Heart left ventricle (tissue), 13 donors: Measurements from ENCODE around the gene RNF217.

Experiments used
- CTCF ChIP-seq, 12 donors: fragments of 200-600 bp; sonication (generic) in 4 of 12; IDR thresholded peaks; one replicate each; pipeline versions ENCODE4 v1.5.0 to v1.8.0; 2018 to 2022; ENCODE audit warnings: antibody characterized with exemption in 12 of 12, mild to moderate bottlenecking in 5 of 12
- POLR2A ChIP-seq, 2 donors: fragments of 450-650 bp; IDR thresholded peaks; one replicate each; pipeline ENCODE4 v1.6.1; 2017; ENCODE audit warnings: antibody characterized with exemption in 2 of 2, mild to moderate bottlenecking in 2 of 2, moderate library complexity in 2 of 2
- donor health status: ischemic (EF 13 %, LVEDD 7.1; RV severe dilation, severe dysfunction).
- donor health status: DM: no; HTN: yes; CAD: no.
- donor health status: DM: no; HTN: no; CAD: no.
- donor health status: ischemic (EF 25% LVEDD 6.9; RV normal size, moderate dysfunction).
- donor health status: ischemic (EF 25% LVEDD 5.7; RV mildly dilated, moderate dysfunction).
- donor health status: ischemic (EF 35%, LVEDD 5.7; RV mildly dilated, moderate dysfunction).
- donor health status: nonischemic (EF 11% LVEDD 7.7; RV severe dilation, severe dysfunction).
- donor health status: DM: yes; HTN: yes; CAD: no.
- donor health status: PGD.
- donor health status: ischemic (EF 29% LVEDD 5.4; RV normal size, mild dysfunction).
- donor health status: nonischemic (EF 23%, LVEDD 6.1; RV moderate dilation, normal function).

GRCh38 chr6:125116710-125117109, 154.5 kb downstream of the RNF217 start:
- TF ChIP-seq CTCF (IDR thresholded peaks at IDR 0.05) (no peak), POLR2A (IDR thresholded peaks at IDR 0.05) (no peak)
